ENCODE measurements around the gene TCOF1.

The TCOF1 gene

GRCh38 chr5:150355791-150356190 is 1.7 kb upstream of the TCOF1 start:
- Histone ChIP-seq H3K27me3 (ENCODE audit: low read length) (no peaks in the 10 kb centered on the region), H3K36me3 (ENCODE audit: low read length) (no peaks in the 10 kb centered on the region), H3K9ac (ENCODE audit: low read length) (no peak overlapping the region), H3K4me2 (ENCODE audit: low read depth, low read length, poor library complexity, severe bottlenecking) (no peak overlapping the region), H3K9me3 (ENCODE audit: insufficient read depth, low read length) (no peaks in the 10 kb centered on the region), H3K9me2 (replicated peaks; ENCODE audit: insufficient read depth, low read length) (no peaks in the 10 kb centered on the region), H3F3A (ENCODE audit: insufficient read depth) (no peaks in the 10 kb centered on the region), H3K27ac (ENCODE audit: low read depth, low read length) (no peak overlapping the region), H3K79me2 (ENCODE audit: insufficient read depth, low read length) (peaks cover 30% of the 10 kb centered on the region), H2AFZ (ENCODE audit: low read depth, low read length, severe bottlenecking) (no peak overlapping the region), H4K20me1 (ENCODE audit: low read depth, low read length) (no peaks in the 10 kb centered on the region), H3K4me3 (ENCODE audit: insufficient read depth, low read length, poor library complexity, severe bottlenecking) (no peak overlapping the region)
- TF ChIP-seq CTCF (IDR thresholded peaks at IDR 0.05; ENCODE audit: insufficient read depth, low read length, poor library complexity, severe bottlenecking) (no peak), EZH2phosphoT487 (conservative IDR thresholded peaks at IDR 0.05; ENCODE audit: low read length) (no peak)

GRCh38 chr5:150356575-150357294 is 762 bp upstream of the TCOF1 start:
- H3F3A ChIP-seq (ENCODE audit: insufficient read depth), result no peaks in the 10 kb centered on the region
- no peak for TF ChIP-seq CTCF (IDR thresholded peaks at IDR 0.05; ENCODE audit: insufficient read depth, low read length, poor library complexity, severe bottlenecking)
- no peak for TF ChIP-seq EZH2phosphoT487 (conservative IDR thresholded peaks at IDR 0.05; ENCODE audit: low read length)
- H3K36me3 ChIP-seq (ENCODE audit: low read length), result peaks cover 4% of the 10 kb centered on the region; the same call in 1 of the 2 replicates
- H3K27ac ChIP-seq (ENCODE audit: low read depth, low read length), result no peak overlapping the region
- peak overlapping the region; percentile 92 for H3K9ac ChIP-seq (ENCODE audit: low read length)
- no peaks in the 10 kb centered on the region for H3K9me3 ChIP-seq (ENCODE audit: insufficient read depth, low read length)
- H3K79me2 ChIP-seq (ENCODE audit: insufficient read depth, low read length), result peaks cover 38% of the 10 kb centered on the region
- peak overlapping the region; percentile 72 for H3K4me2 ChIP-seq (ENCODE audit: low read depth, low read length, poor library complexity, severe bottlenecking)
- peak overlapping the region; percentile 97 for H2AFZ ChIP-seq (ENCODE audit: low read depth, low read length, severe bottlenecking)
- no peaks in the 10 kb centered on the region for H3K9me2 ChIP-seq (replicated peaks; ENCODE audit: insufficient read depth, low read length)
- no peaks in the 10 kb centered on the region for H3K27me3 ChIP-seq (ENCODE audit: low read length)
- H4K20me1 ChIP-seq (ENCODE audit: low read depth, low read length), result no peaks in the 10 kb centered on the region; the same call in 1 of the 2 replicates
- H3K4me3 ChIP-seq (ENCODE audit: insufficient read depth, low read length, poor library complexity, severe bottlenecking), result peak overlapping the region; percentile 46

GRCh38 chr5:150358261-150359095 is 981 bp downstream of the TCOF1 start:
- Histone ChIP-seq H3K79me2 (ENCODE audit: insufficient read depth, low read length) (peaks cover 47% of the 10 kb centered on the region), H3K4me3 (ENCODE audit: insufficient read depth, low read length, poor library complexity, severe bottlenecking) (peak overlapping the region; percentile 96), H3K27me3 (ENCODE audit: low read length) (no peaks in the 10 kb centered on the region), H3K4me2 (ENCODE audit: low read depth, low read length, poor library complexity, severe bottlenecking) (peak overlapping the region; percentile 56), H3F3A (ENCODE audit: insufficient read depth) (no peaks in the 10 kb centered on the region), H3K27ac (ENCODE audit: low read depth, low read length) (peak overlapping the region; percentile 50), H3K9ac (ENCODE audit: low read length) (peak overlapping the region; percentile 92), H4K20me1 (ENCODE audit: low read depth, low read length) (no peaks in the 10 kb centered on the region; the same call in 1 of the 2 replicates), H3K36me3 (ENCODE audit: low read length) (peaks cover 4% of the 10 kb centered on the region; the same call in 1 of the 2 replicates), H2AFZ (ENCODE audit: low read depth, low read length, severe bottlenecking) (peak overlapping the region; percentile 50), H3K9me2 (replicated peaks; ENCODE audit: insufficient read depth, low read length) (no peaks in the 10 kb centered on the region), H3K9me3 (ENCODE audit: insufficient read depth, low read length) (no peaks in the 10 kb centered on the region)
- TF ChIP-seq EZH2phosphoT487 (conservative IDR thresholded peaks at IDR 0.05; ENCODE audit: low read length) (no peak), CTCF (IDR thresholded peaks at IDR 0.05; ENCODE audit: insufficient read depth, low read length, poor library complexity, severe bottlenecking) (no peak)

All from SU-DHL-6 (cell line).